ENCODE data around the gene ASB2.
A peak's percentile ranks its signal among the peaks of the same experiment; 100 is the strongest.

The ASB2 gene

DNA sequence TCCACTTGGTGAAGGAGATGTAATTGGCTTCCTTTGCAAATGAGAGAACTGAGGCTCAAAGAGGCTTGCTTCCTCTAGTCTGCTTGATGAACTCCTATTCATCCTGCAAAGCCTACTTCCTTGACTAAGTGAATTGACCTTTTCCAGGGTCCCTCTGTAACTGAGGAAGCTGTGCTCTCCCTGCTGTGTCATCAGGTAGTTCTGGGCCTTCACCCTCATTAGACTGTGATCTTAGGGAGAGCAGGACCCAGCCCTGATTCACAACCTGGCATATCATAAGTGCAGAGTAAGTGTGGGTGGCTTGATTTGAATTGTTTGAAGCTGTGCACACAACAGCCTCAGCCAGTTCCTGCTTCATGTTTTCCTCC is 16.3 kb downstream of the ASB2 start:
- DNase-seq, result no peak

DNA sequence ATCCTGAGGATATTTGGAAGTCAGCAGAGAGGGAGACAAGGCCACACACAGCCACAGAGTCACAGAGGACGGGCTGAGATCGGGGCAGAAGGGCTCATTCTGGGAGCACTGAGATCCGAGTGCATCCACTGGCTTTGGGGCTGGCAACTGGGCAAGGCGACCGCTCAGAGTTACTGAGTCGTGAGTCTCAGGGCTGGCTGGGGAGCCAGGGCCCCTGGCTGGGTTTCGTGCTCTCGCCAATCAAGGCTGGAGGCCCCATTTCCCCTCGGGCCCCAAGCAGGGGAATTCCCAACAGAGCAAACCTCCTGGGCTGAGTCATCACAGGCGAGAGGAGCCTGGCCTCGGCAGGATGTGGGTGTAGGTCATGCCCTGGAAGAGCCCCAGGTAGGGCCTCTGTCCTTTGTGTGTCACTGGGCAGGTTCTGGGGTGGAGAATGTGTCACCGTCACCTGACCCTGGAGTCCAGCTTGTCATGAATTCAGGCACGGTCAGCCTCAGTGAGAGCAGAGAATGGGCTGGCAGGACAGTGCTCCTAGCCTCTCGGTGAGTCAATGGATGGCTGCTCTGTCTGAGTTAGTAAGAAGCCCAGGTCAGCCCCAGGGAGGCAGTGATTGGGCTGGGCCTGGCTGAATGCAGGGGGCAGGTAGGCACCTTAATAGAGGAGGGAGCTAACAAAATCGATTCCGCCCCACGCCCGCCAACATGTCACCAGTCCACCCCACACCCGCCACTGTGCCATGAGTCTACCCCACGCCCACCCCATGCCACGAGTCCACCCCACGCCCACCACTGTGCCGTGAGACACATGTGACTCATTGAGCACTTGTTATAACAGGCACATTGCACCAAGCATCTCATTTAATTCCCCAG is 16.9 kb downstream of the ASB2 start:
- DNase-seq, result peak; percentile 96

DNA sequence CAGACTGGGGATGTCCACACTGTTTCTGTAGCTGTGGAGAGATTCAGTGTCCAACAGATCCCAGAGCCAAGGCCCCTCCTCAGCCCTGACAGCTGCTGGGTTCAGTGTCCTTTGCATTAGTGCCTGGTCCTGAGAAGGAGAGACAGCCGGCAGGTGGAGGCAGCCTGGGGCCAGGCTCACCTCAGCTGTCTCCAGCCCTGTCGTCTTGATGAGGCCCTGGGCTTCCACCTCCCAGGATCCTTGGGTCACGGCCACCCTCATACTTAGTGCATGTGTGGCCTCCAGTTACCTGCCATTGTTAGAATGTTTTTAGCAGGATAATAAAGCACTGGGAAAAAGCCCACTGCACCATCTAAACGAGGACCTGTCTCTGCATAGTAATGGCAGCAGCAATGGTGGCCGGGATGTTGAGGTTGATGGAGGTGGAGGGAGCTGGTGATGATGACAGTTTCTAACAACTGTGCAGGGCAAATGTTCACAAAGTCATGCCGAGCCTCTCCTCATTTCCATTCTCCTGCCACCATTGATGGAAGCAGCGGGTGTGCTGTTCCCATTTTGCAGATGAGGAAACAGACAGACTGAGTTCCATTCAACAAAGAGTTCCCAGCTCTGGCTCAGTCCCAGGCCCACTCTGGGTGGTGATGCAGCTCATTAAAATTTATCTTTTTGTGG is 17.7 kb downstream of the ASB2 start:
- no peak for DNase-seq

DNA sequence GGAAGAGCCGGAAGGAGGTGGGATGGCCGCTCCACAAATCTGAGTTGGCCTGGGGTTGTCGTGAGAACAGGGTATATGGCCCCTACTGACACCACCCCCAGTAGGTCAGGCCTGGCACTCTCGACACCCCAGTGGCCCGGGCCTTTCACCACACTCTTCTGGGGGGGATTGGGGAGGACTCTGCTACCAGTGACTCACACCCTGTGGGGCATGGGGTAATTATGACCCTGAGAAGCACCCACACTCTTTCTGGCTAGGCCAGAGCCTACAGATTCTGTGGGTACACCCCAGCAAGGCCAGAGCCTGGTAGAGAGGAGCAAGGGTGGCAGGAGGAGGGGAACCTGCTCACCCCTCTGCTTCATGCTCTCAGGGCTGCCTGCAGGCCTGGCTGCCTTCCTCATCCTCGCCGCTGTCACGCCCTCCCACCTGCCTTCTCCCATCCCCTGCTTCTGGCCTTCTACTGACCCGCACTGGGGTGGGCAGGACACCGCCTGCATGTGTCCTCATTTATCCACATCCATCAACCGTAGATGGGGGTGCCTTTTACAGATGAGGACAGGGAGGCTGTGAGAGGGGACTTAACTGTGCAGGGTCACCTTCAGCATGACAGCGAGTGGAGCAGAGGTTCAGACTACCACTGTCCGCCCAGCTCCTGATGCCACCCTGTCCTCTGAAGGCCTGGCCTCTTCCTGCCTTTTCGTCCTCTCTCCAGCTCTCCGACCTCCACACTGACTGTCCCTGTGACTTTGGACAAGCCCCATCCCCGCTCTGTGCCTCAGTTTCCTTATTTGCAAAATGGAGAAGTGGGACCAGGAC is 18.4 kb downstream of the ASB2 start:
- DNase-seq, result no peak

DNA sequence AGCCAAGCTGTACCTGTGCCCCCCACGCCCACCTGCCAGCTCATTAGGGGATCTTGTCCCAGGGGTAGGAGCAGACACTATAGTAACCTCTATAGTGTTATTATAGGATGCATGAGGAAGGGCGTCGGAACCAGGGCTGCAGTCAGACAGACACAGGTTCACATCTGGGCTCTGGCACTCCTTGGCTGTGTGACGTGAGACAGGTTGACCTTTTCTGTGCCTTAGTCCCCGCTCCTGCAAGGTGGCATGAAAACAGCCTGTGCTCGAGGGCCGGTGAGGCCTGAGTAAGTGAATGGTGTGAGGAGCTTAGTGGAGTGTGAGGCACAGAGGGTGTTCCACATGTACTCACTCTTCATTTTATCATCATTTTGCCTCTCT is 19.0 kb downstream of the ASB2 start:
- no peak for DNase-seq

DNA sequence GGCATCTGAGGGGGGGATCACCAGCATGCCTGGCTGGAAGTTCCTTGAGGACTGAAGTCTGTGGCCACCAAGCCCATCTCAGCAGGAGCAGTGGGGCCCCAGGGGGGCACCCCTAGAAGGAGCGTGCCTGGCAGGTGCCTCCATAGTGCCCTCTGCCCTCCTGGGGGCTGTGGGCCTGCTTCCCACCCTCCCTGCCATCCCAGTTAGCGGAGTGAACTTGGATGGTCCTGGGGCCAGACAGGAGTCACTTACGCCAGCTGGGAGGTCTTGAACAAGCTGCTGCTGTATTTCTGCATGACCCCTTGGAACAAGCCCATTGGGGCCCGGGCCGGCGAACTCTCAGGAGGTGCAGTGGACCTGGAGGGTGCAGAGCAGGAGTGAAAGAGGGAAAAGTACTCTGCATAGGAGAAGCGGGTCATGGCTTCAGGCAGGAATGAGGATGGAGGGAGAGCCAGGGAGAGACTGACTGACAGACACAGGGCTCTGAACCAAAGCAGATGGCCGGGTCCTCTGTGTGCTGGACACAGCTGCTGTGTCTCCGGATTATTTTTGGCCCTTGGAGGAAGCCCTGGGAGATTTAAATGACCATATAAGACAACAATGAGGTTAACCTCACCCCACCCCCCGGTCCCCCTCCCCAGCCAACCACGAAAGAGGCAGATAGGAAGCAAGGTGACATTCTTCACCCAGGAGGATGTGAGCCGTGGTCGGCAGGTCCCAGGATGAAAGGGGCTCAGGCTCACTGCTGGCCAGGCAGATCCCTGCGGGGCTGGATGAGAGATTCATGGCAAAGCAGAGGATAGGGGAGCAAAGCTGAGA is 19.6 kb downstream of the ASB2 start:
- no peak for DNase-seq

DNA sequence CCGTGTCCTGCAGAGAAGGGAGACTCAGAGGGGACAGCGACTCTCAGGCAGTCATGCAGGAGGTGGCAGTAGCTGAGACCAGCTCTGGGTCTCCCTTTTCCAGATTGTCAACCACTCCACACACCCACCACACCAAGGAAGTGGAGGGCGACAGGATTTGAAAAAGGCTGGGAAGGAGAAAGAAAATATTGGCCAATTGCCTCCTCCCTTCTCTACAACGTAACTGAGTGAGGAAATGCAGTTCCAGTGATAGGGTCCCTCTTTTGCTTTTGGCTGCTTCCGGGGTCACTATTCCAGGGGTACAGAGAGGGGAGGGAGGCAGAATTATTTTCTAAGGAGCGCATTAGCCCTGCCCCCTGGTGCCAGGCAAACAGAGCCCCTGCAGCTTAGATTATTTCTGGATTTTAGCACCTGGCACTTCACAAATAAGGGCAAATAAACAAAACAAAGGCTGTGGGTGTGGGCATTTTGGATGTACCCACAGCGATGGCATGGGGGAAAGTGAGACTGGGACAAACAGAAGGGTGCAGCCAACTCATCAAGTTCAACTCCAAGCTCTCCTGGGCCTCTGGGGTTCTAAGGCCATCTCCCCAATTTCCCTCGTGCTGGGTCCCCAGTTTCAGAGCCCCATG is 20.4 kb downstream of the ASB2 start:
- DNase-seq, result no peak

DNA sequence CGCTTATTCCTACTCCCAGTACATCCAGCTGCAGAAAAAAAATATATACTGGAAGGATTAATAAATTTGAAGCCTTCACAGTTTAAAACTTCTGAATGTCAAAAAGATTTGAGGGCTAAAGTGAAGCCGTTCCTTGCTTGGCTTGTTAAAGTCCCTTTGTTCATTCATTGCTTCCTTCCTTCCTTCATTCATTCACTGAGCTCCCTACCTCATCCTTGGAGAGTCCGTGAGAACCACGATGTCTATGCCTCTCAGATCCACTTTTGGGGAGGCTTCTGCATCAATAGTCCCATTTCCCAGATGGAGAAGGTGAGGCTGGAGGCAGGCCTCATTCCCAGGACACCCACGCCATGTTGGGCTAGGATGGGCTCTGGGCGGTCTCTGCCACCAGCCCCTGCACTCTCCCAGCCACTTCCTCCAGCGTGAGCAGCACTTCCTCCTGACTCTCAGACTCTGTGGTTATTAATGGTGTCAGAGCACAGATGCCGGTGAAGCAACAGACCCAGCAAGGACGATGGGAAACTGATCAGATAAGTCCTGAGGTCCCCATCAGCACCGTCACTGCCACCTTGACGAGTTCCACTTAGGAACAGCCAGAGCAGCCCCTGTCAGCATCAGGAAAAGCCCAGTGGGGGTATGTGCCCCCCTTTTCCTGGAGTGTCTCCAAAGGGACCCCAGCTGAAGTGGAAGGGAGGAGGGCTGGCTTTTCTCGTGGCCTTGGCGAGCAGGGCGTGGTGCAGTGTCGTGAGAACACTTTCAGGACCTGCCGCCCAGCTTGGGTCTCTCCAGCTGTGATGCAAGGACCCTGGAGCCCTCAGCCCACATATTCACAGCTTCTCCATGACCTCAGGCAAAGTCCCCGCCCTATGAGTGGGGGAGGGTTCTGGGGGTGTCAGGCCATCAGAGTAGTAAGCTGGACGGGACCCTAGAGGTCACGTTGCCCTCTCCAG is 21.2 kb downstream of the ASB2 start:
- peak; percentile 67 for DNase-seq

DNA sequence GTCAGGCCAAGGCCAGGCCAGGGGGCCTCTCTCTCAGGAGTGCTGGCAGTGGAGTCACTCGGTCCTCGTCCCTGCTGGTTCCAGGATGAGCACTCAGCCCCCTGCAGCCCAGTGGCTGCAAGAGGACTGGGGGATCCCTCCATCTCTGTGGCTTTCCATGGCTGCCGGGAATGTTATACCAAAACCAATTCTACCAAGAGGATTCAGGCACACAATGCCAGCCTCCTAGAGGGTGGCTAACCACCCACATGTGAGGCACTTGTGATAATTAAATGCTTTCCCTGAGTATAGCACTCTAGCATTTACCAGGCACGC is 21.9 kb downstream of the ASB2 start:
- DNase-seq, result no peak

DNA sequence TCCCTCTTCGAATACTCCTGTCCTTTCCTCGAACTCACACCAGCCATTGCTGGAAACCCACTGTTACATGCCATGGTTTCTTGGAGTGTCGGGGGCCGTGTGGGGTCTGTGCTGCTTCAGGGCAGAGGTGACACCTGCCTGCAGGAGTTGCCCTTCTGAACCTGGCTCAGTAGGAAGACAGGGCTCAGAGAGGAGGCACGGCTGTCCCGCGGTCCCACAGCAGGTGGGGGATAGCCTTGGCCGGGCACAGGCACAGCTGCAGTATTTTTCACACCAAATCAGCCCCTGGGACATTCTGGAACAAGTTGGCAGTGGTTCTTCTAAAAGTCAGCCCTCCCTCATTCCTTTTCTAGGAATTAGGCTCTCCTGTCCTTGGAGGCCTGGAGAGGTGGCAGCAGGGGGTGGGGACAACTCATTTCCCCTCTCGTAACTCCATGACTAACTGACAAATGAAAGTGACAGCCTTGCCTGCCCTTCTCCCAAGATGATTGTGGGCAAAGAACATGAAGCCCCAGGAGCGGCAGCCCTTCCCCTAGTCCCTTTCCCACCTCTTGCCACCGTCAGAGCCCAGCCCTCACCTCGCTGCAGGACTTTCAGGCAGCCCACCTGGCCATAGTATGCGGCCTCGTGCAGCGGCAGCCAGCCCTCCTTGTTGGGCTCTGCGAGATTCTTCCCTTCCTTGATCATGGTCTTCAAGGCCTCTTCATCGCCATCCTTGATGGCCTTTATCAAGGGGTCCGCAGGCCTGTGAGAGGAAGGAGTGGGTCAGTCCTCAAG is 22.4 kb downstream of the ASB2 start:
- DNase-seq, result no peak

DNA sequence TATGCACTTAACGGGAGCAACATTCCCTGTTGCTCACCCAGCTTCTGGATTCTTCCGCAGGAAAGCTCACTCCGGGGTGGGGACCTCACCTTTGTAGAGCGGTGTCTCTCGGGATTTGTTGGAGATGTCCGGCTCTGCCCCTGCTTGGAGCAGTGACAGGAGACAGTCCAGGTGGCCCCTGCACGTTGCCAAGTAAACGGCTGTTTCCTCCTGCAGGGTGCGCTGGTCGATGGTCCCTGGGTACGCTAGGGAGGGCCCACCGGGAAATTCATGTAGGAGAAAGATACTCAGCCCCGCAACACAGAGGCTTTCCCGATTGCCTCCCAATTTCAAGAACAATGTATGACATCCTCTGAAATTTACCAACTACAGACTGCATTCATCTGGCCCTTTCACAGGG is 23.1 kb downstream of the ASB2 start:
- DNase-seq, result no peak

DNA sequence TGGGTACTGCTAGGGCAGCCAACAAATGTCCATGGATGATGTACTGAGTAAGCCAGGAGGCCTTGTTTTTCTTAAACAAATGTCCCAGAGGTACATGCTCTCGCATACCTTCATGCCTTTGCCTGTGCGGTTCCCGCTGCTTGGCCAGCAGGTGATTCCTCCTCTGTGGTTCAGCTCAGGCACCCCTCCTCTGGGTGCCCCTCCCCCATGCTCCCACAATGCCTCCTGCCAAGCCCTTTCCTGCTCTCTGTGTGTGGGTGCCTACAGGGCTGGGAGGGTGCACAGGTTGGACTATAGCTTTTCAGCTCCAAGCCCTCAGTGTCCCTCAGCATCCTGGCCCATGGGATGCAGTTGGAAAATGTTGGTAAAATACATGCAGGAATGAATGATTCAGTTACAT is 23.5 kb downstream of the ASB2 start:
- no peak for DNase-seq

DNA sequence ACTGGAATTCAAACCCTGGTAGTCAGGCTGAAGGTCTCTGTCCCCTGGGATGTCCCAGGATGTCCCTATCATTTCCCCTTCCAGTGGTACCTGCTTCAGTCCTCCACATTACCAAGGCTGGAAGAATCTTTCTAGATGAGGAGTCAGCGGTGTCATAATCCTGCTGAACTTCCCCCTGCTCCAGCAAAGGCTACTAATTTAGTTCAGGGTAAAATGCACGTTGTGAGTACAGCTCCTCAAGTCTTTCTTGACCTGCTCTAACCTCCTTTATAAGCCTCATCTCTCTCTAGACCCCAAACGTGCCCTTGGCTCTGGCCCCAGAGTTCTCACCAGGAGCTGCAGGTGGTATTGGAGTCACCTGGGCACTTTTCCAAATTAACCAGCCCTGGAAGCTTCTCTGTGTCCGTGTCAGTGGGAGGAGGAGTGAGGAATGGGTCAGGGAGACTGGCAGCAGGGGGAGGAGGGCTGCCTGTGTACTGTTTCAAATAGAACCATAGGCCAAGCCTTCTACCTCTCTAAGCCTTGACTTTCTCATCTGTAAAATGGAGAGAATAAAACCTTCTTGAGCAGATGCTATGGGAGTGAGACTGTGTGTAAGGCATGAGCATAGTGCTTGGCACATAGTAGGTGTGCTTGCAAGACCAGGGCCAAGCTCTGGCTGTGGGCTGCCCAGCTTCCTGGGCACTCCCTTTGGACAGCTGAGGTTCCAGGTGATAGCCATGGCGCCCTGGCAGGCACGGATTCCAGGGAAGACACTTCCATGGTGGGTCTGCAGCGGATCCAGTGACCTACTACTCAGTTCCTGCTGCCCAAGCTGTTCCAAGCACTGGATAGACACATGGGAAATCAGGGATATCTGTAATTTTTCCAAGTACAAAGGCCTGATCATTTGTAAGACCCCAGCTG is 24.5 kb downstream of the ASB2 start:
- no peak for DNase-seq

DNA sequence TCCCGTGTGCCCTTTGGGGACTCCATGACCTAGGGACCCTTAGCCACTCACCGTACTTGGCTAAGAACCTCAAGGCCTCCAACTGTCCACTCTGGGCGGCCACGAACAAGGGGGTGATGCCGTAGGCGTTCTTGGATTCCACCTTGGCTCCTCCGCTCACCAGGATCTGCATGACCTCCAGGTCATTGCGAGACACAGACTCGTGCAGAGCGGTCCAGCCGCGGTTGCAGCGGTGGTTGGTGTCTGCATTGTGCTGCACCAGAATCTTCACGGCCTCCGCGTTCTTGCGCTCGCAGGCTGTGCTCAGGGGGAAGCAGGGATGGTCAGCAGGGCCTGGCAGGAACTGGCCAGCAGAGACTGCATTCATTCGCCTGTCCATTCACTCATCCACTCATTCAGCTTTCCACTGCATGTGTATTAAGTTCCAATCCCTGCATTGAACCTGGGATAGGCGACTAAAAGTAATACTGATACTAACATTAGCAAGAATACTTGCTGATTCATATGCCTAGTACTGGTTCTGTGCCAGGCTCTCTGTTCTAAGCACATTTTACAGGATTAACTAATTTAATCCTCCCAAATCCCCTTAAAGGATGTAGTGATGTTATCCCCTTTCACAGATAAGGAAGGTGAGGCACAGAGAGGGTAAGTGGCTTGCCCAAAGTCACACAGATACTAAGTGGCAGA is 25.3 kb downstream of the ASB2 start:
- no peak for DNase-seq

DNA sequence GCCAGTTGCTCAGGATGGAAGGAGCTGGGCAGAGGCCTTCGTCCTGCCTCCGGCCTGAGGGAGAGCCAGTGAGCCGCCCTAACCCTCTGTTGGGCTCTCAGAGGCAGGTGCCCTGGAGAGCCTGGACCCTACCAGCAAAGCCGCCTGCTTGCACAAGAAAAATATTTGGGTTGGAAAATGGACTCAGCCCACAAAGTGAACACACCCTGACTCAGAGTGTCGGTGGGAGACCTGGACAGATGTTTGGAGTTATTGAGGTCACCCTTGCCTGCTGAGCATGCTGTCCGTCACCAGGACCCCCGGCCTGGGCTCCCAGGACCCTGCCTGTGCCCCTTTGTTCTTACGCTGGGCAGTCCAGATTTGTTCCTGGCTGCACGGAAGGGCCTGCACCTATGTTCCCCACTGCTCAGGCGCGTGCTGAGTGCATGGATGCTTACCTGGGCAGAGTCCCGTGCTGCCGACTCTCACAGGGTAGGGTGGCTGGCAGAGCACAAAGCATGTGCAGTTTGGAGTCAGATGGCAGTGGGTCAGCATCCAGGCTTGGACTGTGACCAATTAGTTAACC is 26.8 kb downstream of the ASB2 start:
- DNase-seq, result no peak

DNA sequence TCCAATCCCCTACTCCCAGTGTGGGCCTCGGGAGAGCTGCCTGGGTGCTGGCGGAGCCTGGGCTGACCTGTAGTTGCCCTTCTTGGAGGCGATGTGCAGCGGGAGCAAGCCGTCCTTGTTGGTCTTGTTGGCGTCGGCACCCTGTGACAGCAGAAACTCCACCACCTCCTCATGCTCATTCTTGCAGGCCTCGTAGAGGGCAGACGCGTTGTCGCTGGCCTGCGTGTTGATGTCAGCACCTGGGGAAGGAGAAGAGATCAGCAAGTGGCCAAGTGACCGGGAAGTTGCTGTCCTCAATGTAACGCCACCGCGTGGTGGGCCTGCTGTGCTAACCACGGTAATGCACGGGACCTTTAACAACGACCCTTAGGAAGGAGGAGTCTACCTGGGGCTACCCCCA is 29.1 kb downstream of the ASB2 start:
- no peak for DNase-seq

DNA sequence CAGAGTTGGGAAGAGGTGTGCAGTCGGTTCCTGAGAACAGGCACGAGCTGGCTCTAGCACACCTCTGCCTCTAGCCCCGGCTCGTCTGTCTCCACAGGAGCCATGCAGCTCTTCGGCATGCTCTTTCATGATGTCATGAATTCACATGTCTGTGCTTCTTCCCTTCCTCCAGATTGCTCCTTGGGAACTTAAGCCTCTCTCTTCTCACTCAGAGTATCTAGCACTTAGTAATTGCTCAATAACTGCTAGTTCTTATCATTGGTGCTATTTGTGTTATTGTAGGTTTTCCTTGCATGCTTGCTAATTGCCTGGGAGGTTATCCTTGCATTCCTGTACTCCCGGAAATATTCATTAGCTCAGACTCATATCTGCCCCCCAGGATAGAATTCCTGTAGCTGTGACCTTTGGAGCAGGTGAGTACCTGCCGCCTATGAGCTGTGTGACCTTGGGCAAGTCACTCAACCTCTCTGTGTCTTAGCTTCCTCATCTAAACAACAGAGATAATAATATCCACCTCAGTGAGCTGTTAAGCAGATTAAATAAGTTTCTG is 29.8 kb downstream of the ASB2 start:
- DNase-seq, result no peak

DNA sequence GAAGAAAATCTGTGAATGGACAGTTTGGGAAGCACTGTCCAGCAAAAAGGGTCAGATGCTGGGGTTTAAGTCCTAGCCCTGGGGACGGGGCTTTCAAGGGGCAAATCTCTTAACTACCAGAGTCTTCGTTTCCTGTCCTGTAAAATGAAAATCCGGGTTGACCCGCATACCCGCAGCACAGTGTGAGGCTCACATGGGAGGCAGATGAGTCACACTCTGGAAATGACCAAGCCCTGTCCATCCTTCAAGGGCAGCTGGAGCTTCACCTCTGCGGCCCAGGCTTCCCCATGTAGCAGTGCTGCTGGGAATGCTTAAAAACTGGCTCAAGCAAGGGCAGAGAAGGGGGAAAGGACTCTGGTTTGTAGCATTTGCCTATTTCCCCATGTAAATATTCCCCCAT is 30.3 kb downstream of the ASB2 start:
- DNase-seq, result no peak

All from CD4-positive, alpha-beta T cell treated with Interleukin-4 for 4 hours (primary cell).